Measurements from ENCODE around the gene WNT1. TPM values are rescaled to one million over a fixed set of nuclear protein-coding genes. Genes with fewer than 3 reads are reported as not detected.

Gene WNT1
- total and polyA plus RNA-seq, 9 of the 15 experiments (the other 6 are each of a cell fraction or from before 2014, with no cell fraction given): not detected

DNA sequence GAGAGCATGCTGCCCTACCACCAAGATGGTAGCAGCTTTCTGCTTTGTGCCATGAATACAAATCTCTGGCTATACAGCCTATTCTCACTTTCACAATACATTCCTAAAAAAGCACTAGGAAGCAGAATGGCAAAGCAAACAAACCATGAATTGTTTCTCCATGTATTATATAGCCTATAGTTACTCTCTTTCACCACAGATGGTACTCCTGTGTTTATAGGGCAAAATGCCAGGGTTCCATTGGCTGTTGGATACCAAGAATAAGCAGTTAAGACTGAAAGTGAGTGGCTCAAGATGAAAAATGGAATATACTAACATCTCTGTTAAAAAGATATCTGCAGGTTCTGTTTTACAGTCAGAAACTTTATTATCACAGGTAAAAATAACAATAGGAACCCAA is 31.9 kb upstream of the WNT1 start:
- no peaks in the 10 kb centered on the region for H3K9me3 ChIP-seq (replicated peaks; ENCODE audit: control insufficient read depth, insufficient read depth, low read depth, low read length)
- H3K4me1 ChIP-seq (replicated peaks in 1 of 2; ENCODE audit: control insufficient read depth in 2 of 2, insufficient read depth in 2 of 2, low read length in 2 of 2): peaks cover 4 to 5% of the 10 kb centered on the region in 2 experiments; a peak in 3 of 5 replicates
- H3K9me1 ChIP-seq (ENCODE audit: control insufficient read depth, insufficient read depth, low read length): no peaks in the 10 kb centered on the region
- in situ Hi-C loops (cut with MboI) (no loop called here), intact Hi-C loops (cut with micrococcal nuclease) (no loop called here)
- no peak for TF ChIP-seq MBD2 (IDR thresholded peaks at IDR 0.05; ENCODE audit: borderline replicate concordance, low read depth)
- TF ChIP-seq, protein P1, sequence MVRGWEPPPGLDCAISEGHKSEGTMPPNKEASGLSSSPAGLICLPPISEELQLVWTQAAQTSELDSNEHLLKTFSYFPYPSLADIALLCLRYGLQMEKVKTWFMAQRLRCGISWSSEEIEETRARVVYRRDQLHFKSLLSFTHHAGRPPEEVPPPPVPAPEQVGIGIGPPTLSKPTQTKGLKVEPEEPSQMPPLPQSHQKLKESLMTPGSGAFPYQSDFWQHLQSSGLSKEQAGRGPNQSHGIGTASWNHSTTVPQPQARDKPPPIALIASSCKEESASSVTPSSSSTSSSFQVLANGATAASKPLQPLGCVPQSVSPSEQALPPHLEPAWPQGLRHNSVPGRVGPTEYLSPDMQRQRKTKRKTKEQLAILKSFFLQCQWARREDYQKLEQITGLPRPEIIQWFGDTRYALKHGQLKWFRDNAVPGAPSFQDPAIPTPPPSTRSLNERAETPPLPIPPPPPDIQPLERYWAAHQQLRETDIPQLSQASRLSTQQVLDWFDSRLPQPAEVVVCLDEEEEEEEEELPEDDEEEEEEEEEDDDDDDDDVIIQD (CRISPR knock-in tag; IDR thresholded peaks at IDR 0.05): no peak
- no peak for TF ChIP-seq DMBX1 (CRISPR knock-in tag; IDR thresholded peaks at IDR 0.05; ENCODE audit: borderline replicate concordance)
- no peak for TF ChIP-seq NFXL1 (CRISPR knock-in tag; IDR thresholded peaks at IDR 0.05)
- TF ChIP-seq, protein P2, sequence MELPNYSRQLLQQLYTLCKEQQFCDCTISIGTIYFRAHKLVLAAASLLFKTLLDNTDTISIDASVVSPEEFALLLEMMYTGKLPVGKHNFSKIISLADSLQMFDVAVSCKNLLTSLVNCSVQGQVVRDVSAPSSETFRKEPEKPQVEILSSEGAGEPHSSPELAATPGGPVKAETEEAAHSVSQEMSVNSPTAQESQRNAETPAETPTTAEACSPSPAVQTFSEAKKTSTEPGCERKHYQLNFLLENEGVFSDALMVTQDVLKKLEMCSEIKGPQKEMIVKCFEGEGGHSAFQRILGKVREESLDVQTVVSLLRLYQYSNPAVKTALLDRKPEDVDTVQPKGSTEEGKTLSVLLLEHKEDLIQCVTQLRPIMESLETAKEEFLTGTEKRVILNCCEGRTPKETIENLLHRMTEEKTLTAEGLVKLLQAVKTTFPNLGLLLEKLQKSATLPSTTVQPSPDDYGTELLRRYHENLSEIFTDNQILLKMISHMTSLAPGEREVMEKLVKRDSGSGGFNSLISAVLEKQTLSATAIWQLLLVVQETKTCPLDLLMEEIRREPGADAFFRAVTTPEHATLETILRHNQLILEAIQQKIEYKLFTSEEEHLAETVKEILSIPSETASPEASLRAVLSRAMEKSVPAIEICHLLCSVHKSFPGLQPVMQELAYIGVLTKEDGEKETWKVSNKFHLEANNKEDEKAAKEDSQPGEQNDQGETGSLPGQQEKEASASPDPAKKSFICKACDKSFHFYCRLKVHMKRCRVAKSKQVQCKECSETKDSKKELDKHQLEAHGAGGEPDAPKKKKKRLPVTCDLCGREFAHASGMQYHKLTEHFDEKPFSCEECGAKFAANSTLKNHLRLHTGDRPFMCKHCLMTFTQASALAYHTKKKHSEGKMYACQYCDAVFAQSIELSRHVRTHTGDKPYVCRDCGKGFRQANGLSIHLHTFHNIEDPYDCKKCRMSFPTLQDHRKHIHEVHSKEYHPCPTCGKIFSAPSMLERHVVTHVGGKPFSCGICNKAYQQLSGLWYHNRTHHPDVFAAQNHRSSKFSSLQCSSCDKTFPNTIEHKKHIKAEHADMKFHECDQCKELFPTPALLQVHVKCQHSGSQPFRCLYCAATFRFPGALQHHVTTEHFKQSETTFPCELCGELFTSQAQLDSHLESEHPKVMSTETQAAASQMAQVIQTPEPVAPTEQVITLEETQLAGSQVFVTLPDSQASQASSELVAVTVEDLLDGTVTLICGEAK (IDR thresholded peaks at IDR 0.05): 0 out of 2 replicates have a peak, but pooled peaks have one; percentile 42
- TF ChIP-seq, protein P2 (CRISPR knock-in tag; IDR thresholded peaks at IDR 0.05): no peak
- no peak for TF ChIP-seq EP300 (IDR thresholded peaks at IDR 0.05; ENCODE audit: low read length)
- no peak for TF ChIP-seq ZNF644 (tag; IDR thresholded peaks at IDR 0.05; ENCODE audit: low read depth)
- peaks cover 4% of the 10 kb centered on the region; the same call in 1 of the 2 replicates for H4K20me1 ChIP-seq (replicated peaks; ENCODE audit: control insufficient read depth, insufficient read depth, low read length)
- CTCF ChIA-PET (ENCODE audit: low intra/inter-chr PET ratio): no interaction called here
- TSS peak; percentile 16 for BruUV-seq (replicated peaks)
- H3K4me3 ChIP-seq: no peak overlapping the region
- peaks cover 49% of the 10 kb centered on the region; the same call in 1 of the 3 replicates for H3K36me3 ChIP-seq (ENCODE audit: control insufficient read depth, insufficient read depth, low read length)
- H3K9ac ChIP-seq (ENCODE audit: insufficient read depth in 1 of 2, low read depth in 2 of 2, low read length in 2 of 2): no peak overlapping the region
- POLR2A ChIA-PET: interaction anchor here (0.8 to 0.9 kb wide), 2 partner anchors 12 to 15 kb away, joined by 3 read pairs; no protein-coding TSS in a partner anchor
- H3K27me3 ChIP-seq (ENCODE audit: control insufficient read depth in 2 of 2, insufficient read depth in 2 of 2, low read length in 2 of 2): no peaks in the 10 kb centered on the region
- no peak for DNase-seq (ENCODE audit: extremely low read depth in 1 of 4, low spot score in 3 of 4)
- H3K4me2 ChIP-seq (ENCODE audit: insufficient read depth, low read length): no peak overlapping the region
- H3K27ac ChIP-seq (ENCODE audit: extremely low read depth, low read depth, low read length): no peak overlapping the region
- peaks cover 60% of the 10 kb centered on the region for H3K79me2 ChIP-seq (ENCODE audit: control insufficient read depth, insufficient read depth, low read length)
- FAIRE-seq: no peak
- no peak overlapping the region for H2AFZ ChIP-seq (ENCODE audit: low read depth, low read length)
- ATAC-seq: no peak

Measured in K562 (cell line).